ENCODE results near the gene FOXQ1. TPM values are rescaled to one million over a fixed set of nuclear protein-coding genes. Genes with fewer than 3 reads are reported as not detected.

FOXQ1 gene
- total and polyA plus RNA-seq, 2 of the 13 experiments (the other 11 are each of a cell fraction or from before 2014, with no cell fraction given): 35.2 to 39.8 TPM

GRCh38 chr6:1310628-1311399, 1.1 kb upstream of the FOXQ1 start (continued):
- TF ChIP-seq ETV5 (CRISPR knock-in tag; IDR thresholded peaks at IDR 0.05; ENCODE audit: borderline replicate concordance) (peak; percentile 58; the same call in 1 of the 2 replicates), NRL (CRISPR knock-in tag; IDR thresholded peaks at IDR 0.05; ENCODE audit: borderline replicate concordance) (peak; percentile 54; the same call in 1 of the 2 replicates), SKI (IDR thresholded peaks at IDR 0.05; ENCODE audit: partially characterized antibody) (peak; percentile 54), PRDM15 (CRISPR knock-in tag; IDR thresholded peaks at IDR 0.05) (no peak), PHF21A (CRISPR knock-in tag; IDR thresholded peaks at IDR 0.05) (peak; percentile 73), ZNF143 (CRISPR knock-in tag; IDR thresholded peaks at IDR 0.05) (no peak), PPARG (CRISPR knock-in tag; conservative IDR thresholded peaks at IDR 0.05) (peak; percentile 17; the same call in 1 of the 2 replicates), ZNF558 (CRISPR knock-in tag; IDR thresholded peaks at IDR 0.05; ENCODE audit: borderline replicate concordance) (no peak), SAFB2 (CRISPR knock-in tag; IDR thresholded peaks at IDR 0.05; ENCODE audit: borderline replicate concordance, low read depth) (no peak; the same call in 1 of the 2 replicates), MEIS2 (CRISPR knock-in tag; IDR thresholded peaks at IDR 0.05) (peak; percentile 46; the same call in 1 of the 2 replicates), HNRNPH1 (optimal IDR thresholded peaks at IDR 0.05; ENCODE audit: low read depth, low read length) (no peak), ZNF788 (CRISPR knock-in tag; IDR thresholded peaks at IDR 0.05; ENCODE audit: borderline replicate concordance) (peak; percentile 72; the same call in 1 of the 2 replicates)
- TF ChIP-seq, protein P1, sequence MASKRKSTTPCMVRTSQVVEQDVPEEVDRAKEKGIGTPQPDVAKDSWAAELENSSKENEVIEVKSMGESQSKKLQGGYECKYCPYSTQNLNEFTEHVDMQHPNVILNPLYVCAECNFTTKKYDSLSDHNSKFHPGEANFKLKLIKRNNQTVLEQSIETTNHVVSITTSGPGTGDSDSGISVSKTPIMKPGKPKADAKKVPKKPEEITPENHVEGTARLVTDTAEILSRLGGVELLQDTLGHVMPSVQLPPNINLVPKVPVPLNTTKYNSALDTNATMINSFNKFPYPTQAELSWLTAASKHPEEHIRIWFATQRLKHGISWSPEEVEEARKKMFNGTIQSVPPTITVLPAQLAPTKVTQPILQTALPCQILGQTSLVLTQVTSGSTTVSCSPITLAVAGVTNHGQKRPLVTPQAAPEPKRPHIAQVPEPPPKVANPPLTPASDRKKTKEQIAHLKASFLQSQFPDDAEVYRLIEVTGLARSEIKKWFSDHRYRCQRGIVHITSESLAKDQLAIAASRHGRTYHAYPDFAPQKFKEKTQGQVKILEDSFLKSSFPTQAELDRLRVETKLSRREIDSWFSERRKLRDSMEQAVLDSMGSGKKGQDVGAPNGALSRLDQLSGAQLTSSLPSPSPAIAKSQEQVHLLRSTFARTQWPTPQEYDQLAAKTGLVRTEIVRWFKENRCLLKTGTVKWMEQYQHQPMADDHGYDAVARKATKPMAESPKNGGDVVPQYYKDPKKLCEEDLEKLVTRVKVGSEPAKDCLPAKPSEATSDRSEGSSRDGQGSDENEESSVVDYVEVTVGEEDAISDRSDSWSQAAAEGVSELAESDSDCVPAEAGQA (IDR thresholded peaks at IDR 0.05; ENCODE audit: low read depth): peak; percentile 19; the same call in 1 of the 2 replicates
- TF ChIP-seq, protein P1 (CRISPR knock-in tag; IDR thresholded peaks at IDR 0.05; ENCODE audit: borderline replicate concordance): no peak
- TF ChIP-seq, protein P2, sequence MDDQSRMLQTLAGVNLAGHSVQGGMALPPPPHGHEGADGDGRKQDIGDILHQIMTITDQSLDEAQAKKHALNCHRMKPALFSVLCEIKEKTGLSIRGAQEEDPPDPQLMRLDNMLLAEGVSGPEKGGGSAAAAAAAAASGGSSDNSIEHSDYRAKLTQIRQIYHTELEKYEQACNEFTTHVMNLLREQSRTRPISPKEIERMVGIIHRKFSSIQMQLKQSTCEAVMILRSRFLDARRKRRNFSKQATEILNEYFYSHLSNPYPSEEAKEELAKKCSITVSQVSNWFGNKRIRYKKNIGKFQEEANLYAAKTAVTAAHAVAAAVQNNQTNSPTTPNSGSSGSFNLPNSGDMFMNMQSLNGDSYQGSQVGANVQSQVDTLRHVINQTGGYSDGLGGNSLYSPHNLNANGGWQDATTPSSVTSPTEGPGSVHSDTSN (CRISPR knock-in tag; IDR thresholded peaks at IDR 0.05; ENCODE audit: borderline replicate concordance): no peak
- TF ChIP-seq, protein P3, sequence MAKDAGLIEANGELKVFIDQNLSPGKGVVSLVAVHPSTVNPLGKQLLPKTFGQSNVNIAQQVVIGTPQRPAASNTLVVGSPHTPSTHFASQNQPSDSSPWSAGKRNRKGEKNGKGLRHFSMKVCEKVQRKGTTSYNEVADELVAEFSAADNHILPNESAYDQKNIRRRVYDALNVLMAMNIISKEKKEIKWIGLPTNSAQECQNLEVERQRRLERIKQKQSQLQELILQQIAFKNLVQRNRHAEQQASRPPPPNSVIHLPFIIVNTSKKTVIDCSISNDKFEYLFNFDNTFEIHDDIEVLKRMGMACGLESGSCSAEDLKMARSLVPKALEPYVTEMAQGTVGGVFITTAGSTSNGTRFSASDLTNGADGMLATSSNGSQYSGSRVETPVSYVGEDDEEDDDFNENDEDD (CRISPR knock-in tag; IDR thresholded peaks at IDR 0.05; ENCODE audit: borderline replicate concordance): no peak
